ENCODE measurements around the gene PLEKHA5.

DNA sequence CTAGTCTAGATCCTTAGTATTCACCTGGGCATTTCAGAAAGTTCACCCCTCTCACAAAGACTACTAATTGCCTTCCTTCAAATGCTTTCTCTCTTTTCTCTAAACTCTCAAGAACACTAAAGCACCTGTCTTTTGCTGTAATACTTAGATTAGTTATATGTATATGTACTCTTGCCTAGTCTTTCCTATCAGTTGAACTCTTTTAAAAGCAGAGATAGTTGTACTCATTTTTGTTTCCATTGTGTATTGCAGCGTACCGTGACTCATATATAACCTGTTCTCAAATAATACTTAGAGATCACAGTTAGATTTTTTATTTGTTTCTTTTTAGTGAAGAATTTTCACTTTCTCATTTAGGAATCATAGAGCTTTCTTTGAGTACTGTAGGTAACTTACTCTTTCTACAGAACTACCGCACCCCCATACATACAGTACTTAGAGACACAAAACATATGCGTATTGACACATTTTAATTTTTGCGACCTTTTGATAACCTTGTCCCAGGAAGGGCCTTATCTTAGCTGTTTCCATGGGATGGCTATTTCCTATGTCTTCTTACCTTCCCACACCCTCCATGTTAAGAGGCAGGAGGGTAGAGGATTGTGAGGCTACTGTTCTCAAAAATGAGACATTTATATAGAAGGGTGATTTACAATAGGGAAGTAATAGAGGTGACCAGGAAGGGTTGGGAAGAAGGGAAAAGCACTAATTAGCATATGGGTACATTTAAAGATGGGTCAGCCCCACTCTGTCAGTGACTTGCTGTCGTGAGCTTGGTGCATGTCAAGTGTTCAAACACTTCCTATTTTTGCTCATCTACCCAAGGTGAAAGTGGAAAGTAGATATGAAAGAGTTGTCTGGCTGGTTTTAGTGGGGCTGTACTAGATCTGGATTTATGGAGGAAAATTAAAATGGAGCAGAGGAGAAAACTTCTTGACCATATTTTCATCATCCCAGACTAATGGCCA, 74.3 kb downstream of the PLEKHA5 start:
- no peak for TF ChIP-seq CTCF (optimal IDR thresholded peaks at IDR 0.05 in 1 of 3, IDR thresholded peaks at IDR 0.05 in 1 of 3, conservative IDR thresholded peaks at IDR 0.05 in 1 of 3; ENCODE audit: extremely low read depth in 1 of 3, insufficient read depth in 2 of 3, low read length in 3 of 3)
- no peak for TF ChIP-seq EZH2 (IDR thresholded peaks at IDR 0.05; ENCODE audit: low read length)

All from keratinocyte (primary cell).